Keratinocyte (primary cell): ENCODE measurements around the gene RTL1.

Source experiments
- EZH2 ChIP-seq: IDR thresholded peaks from one replicate; pipeline ENCODE4 v1.6.1; 2012; ENCODE audit warnings: inconsistent platforms, mild to moderate bottlenecking, low read length, moderate library complexity
- TF ChIP-seq, protein P1 (sequence below), 3 experiments: IDR thresholded peaks in 1 of 3; conservative IDR thresholded peaks in 1 of 3; optimal IDR thresholded peaks in 1 of 3; 2 replicates in 2 of 3; 3 replicates in 1 of 3; pipeline versions ENCODE3 to v1.5.1; 2011; ENCODE audit warnings: low read length in 3 of 3, mild to moderate bottlenecking in 3 of 3, moderate library complexity in 2 of 3, control low read depth in 1 of 3, inconsistent platforms in 1 of 3; ENCODE audit not compliant: insufficient read depth in 2 of 3; ENCODE audit errors: extremely low read depth in 1 of 3

DNA sequence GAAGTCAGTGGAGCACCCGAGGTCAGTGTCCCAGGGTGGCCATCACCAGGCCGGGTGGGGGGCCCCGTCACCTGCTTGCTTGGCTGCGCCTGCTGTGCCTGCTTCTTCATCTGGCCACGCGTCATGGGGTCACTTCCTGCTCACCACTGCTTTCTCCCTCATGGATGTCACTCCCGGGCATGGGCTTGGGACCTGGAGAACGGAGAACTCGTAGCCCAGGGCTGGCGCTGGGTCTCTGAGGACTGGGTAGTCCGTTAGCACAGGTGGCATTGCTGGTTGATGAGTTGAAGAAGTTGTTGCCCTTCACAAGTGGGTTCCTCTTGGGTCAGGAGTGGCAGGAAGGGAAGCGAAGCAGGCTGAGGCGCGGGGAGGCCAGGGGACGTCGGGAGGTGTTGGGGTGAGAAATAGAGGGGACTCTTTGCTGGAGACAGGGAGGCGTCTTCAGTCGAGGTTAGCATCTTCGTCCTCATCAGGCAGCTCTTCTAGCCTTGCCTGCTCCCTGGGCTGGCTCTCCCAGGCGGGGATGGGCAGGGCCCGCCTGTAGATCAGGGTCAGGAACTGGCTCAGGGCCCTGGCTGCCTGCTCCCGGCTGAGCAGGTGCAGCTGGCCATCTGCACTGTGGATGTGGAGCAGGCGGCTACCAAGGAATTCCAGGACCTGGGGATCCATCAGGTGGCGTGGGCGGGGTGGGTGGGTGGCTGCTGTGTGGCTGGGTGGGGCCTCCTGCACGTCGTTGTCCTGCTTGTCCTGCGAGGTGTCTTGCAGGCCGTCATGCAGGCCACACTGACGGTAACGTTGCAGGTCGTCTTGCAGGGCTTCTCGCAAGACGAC lies 23.0 kb downstream of the RTL1 start:
- TF ChIP-seq EZH2: no peak
- TF ChIP-seq, protein P1, sequence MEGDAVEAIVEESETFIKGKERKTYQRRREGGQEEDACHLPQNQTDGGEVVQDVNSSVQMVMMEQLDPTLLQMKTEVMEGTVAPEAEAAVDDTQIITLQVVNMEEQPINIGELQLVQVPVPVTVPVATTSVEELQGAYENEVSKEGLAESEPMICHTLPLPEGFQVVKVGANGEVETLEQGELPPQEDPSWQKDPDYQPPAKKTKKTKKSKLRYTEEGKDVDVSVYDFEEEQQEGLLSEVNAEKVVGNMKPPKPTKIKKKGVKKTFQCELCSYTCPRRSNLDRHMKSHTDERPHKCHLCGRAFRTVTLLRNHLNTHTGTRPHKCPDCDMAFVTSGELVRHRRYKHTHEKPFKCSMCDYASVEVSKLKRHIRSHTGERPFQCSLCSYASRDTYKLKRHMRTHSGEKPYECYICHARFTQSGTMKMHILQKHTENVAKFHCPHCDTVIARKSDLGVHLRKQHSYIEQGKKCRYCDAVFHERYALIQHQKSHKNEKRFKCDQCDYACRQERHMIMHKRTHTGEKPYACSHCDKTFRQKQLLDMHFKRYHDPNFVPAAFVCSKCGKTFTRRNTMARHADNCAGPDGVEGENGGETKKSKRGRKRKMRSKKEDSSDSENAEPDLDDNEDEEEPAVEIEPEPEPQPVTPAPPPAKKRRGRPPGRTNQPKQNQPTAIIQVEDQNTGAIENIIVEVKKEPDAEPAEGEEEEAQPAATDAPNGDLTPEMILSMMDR (optimal IDR thresholded peaks at IDR 0.05 in 1 of 3, IDR thresholded peaks at IDR 0.05 in 1 of 3, conservative IDR thresholded peaks at IDR 0.05 in 1 of 3; ENCODE audit: extremely low read depth in 1 of 3, insufficient read depth in 2 of 3, low read length in 3 of 3): no peak
